Ovary (tissue), 3 donors: ENCODE results near the gene CCR5AS.

Experiments
- CTCF ChIP-seq, 3 donors: fragments of 450-650 bp in 2 of 3; fragments of 200-600 bp in 1 of 3; IDR thresholded peaks; one replicate each; pipeline versions ENCODE4 v1.5.1 to v1.8.0; 2016 to 2022; ENCODE audit warnings: antibody characterized with exemption in 3 of 3, mild to moderate bottlenecking in 1 of 3
- POLR2A ChIP-seq: fragments of 450-650 bp; IDR thresholded peaks from one replicate; pipeline ENCODE4 v1.6.1; 2017; ENCODE audit warnings: antibody characterized with exemption, mild to moderate bottlenecking, moderate library complexity
- donor health status: DM: no; HTN: no; CAD: no.

- no peak for TF ChIP-seq POLR2A
- no peak for TF ChIP-seq CTCF (IDR thresholded peaks at IDR 0.05)
These were observed 88.5 kb downstream of the CCR5AS start for GRCh38 chr3:46318207-46318927.
